ENCODE data around the gene PCYT2. TPM values are rescaled to one million over a fixed set of nuclear protein-coding genes. Genes with fewer than 3 reads are reported as not detected.

PCYT2 gene
- total RNA-seq, 1 experiment from 2014 or later = 31.4 TPM

DNA sequence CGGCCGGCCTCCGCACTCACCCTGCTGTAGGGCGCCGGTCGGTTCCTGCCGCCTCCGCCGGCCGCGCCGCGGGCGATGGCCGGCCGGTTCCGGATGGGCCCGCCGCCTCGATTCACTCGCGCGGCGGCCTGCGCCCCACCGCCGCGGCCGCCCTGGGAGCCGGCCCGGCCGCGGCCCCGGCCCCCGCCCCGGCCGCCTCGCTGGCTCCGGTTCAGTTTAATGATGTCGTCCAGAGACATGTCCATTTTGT is 20.0 kb downstream of the PCYT2 start:
- TF ChIP-seq, protein P1, sequence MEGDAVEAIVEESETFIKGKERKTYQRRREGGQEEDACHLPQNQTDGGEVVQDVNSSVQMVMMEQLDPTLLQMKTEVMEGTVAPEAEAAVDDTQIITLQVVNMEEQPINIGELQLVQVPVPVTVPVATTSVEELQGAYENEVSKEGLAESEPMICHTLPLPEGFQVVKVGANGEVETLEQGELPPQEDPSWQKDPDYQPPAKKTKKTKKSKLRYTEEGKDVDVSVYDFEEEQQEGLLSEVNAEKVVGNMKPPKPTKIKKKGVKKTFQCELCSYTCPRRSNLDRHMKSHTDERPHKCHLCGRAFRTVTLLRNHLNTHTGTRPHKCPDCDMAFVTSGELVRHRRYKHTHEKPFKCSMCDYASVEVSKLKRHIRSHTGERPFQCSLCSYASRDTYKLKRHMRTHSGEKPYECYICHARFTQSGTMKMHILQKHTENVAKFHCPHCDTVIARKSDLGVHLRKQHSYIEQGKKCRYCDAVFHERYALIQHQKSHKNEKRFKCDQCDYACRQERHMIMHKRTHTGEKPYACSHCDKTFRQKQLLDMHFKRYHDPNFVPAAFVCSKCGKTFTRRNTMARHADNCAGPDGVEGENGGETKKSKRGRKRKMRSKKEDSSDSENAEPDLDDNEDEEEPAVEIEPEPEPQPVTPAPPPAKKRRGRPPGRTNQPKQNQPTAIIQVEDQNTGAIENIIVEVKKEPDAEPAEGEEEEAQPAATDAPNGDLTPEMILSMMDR (IDR thresholded peaks at IDR 0.05) = no peak
- TF ChIP-seq CREM (CRISPR knock-in tag; IDR thresholded peaks at IDR 0.05) (no peak), EMX1 (CRISPR knock-in tag; IDR thresholded peaks at IDR 0.05) (no peak), TP53 (CRISPR knock-in tag; IDR thresholded peaks at IDR 0.05) (no peak), NR3C1 (CRISPR knock-in tag; conservative IDR thresholded peaks at IDR 0.05; ENCODE audit: low read depth) (no peak), NFYB (CRISPR knock-in tag; conservative IDR thresholded peaks at IDR 0.05; ENCODE audit: low read depth) (no peak), SMAD4 (CRISPR knock-in tag; IDR thresholded peaks at IDR 0.05) (no peak), ESRRA (CRISPR knock-in tag; IDR thresholded peaks at IDR 0.05; ENCODE audit: borderline replicate concordance) (no peak), KAT7 (CRISPR knock-in tag; IDR thresholded peaks at IDR 0.05; ENCODE audit: borderline replicate concordance) (no peak), JAZF1 (CRISPR knock-in tag; IDR thresholded peaks at IDR 0.05) (no peak), ELF4 (CRISPR knock-in tag; IDR thresholded peaks at IDR 0.05; ENCODE audit: low read depth) (no peak), NR2C2 (CRISPR knock-in tag; IDR thresholded peaks at IDR 0.05) (no peak), TEAD4 (CRISPR knock-in tag; IDR thresholded peaks at IDR 0.05) (no peak)
- TF ChIP-seq, protein P2, sequence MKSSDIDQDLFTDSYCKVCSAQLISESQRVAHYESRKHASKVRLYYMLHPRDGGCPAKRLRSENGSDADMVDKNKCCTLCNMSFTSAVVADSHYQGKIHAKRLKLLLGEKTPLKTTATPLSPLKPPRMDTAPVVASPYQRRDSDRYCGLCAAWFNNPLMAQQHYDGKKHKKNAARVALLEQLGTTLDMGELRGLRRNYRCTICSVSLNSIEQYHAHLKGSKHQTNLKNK (CRISPR knock-in tag; IDR thresholded peaks at IDR 0.05) = no peak
- TF ChIP-seq, protein P3, sequence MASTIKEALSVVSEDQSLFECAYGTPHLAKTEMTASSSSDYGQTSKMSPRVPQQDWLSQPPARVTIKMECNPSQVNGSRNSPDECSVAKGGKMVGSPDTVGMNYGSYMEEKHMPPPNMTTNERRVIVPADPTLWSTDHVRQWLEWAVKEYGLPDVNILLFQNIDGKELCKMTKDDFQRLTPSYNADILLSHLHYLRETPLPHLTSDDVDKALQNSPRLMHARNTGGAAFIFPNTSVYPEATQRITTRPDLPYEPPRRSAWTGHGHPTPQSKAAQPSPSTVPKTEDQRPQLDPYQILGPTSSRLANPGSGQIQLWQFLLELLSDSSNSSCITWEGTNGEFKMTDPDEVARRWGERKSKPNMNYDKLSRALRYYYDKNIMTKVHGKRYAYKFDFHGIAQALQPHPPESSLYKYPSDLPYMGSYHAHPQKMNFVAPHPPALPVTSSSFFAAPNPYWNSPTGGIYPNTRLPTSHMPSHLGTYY (CRISPR knock-in tag; IDR thresholded peaks at IDR 0.05) = no peak
- TF ChIP-seq, protein P4, sequence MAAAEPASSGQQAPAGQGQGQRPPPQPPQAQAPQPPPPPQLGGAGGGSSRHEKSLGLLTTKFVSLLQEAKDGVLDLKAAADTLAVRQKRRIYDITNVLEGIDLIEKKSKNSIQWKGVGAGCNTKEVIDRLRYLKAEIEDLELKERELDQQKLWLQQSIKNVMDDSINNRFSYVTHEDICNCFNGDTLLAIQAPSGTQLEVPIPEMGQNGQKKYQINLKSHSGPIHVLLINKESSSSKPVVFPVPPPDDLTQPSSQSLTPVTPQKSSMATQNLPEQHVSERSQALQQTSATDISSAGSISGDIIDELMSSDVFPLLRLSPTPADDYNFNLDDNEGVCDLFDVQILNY (CRISPR knock-in tag; IDR thresholded peaks at IDR 0.05) = no peak
- Mint-ChIP-seq H3K4me3 (peak overlapping the region; percentile 88), H3K36me3 (peaks cover 40% of the 10 kb centered on the region), H3K9me3 (no peaks in the 10 kb centered on the region), H3K27me3 (ENCODE audit: low read depth) (no peaks in the 10 kb centered on the region), H3K4me1 (peaks cover 11% of the 10 kb centered on the region), H3K27ac (peak overlapping the region; percentile 99)
- ATAC-seq (no peak), DNase-seq (ENCODE audit: low spot score) (no peak)
- POLR2A ChIA-PET = interaction anchor here (0.9 to 1.3 kb wide), 2 partner anchors 11 to 21 kb away, joined by 6 read pairs; partner anchors contain the start of genes ARHGDIA and NPB
- CTCF ChIA-PET = interaction anchor here (1.8 kb wide), 1 partner anchor 21 kb away, joined by 16 read pairs; no protein-coding TSS in a partner anchor

DNA sequence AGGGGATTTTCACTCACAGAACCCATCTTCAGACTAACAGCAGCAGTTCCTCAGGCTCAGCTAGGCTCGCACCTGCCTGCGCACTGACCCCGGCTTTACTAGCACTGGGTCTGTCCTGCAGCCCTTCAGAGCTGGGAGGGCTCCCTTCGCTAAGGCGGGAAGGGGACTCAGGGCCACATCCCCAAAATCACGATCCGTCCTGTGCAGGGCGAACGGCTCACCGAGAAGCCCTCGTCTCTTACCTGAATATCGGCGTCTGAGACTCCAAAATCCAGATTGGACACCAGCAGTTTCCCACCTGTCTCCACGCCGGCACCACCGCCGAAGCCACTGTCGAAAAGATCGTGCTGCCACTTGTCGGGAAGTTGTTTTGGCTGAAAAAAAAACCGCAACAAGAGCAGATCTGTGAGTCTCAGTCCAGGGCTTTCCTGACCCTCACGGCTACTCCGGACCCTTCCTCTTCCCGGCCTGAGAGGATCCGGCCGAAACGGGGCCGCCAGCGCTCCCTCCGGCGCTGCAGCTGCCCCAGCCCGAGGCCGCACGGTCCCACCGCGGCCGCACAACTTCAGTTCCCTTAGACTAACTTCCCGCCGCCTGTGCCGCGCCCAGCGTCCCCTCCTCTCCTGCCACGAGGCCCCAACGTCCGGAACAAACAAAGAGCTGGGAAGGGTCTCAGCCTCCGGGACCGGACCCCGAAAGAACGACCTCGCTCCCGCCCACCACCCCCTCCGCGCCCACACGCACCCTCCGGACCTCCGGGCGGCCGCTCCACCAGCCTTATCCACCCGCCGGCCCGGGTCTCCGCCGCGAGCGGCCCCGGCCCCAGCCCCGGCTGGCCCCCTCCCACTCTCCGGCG is 20.5 kb downstream of the PCYT2 start:
- no peaks in the 10 kb centered on the region for H3K9me3 Mint-ChIP-seq
- H3K36me3 Mint-ChIP-seq = peaks cover 40% of the 10 kb centered on the region
- no peaks in the 10 kb centered on the region for H3K27me3 Mint-ChIP-seq (ENCODE audit: low read depth)
- H3K27ac Mint-ChIP-seq = peak overlapping the region; percentile 82
- POLR2A ChIA-PET = interaction anchor here (0.9 kb wide), 1 partner anchor 16 kb away, joined by 3 read pairs; no protein-coding TSS in a partner anchor
- CTCF ChIA-PET = interaction anchor here (1.8 kb wide), 1 partner anchor 21 kb away, joined by 16 read pairs; no protein-coding TSS in a partner anchor
- peaks cover 11% of the 10 kb centered on the region for H3K4me1 Mint-ChIP-seq
- H3K4me3 Mint-ChIP-seq = peak overlapping the region; percentile 88
- ATAC-seq (no peak), DNase-seq (ENCODE audit: low spot score) (no peak)
- no peak for TF ChIP-seq TCF7 (CRISPR knock-in tag; IDR thresholded peaks at IDR 0.05; ENCODE audit: low read depth)
- TF ChIP-seq NR3C1 (CRISPR knock-in tag; conservative IDR thresholded peaks at IDR 0.05; ENCODE audit: low read depth) = no peak
- TF ChIP-seq NFYB (CRISPR knock-in tag; conservative IDR thresholded peaks at IDR 0.05; ENCODE audit: low read depth) = no peak
- TF ChIP-seq RORB (CRISPR knock-in tag; IDR thresholded peaks at IDR 0.05) = no peak
- TF ChIP-seq, protein P5, sequence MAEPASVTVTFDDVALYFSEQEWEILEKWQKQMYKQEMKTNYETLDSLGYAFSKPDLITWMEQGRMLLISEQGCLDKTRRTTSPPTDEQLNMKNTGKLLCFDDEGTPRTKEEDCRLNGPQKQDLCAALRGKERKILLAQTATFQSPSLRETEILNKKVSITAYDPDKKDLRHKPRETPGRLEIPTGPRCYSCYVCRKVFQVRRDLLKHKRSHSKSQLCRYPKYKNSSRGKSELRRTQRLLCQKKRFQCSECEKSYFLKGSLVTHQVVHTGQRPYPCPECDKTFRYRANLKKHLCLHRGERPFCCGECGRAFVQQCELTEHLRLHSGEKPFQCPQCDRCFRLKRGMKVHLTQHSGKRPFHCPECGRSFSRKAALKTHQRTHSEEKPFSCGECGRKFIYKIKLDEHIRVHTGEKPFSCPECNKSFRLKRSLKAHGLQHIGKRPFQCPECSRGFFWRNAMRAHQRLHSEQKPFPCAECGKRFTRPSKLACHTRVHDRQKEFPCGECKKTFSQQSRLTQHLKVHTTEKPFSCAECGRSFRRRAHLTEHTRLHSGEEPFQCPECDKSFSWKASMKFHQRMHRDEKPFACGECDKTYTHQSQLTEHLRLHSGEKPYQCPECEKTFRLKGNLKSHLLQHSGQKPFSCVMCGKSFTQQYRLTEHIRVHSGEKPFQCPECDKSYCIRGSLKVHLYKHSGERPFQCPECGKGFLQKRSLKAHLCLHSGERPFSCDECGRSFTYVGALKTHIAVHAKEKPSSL (CRISPR knock-in tag; conservative IDR thresholded peaks at IDR 0.05) = no peak
